ENCODE results near the gene BTBD9. TPM values are rescaled to one million over a fixed set of nuclear protein-coding genes. Genes with fewer than 3 reads are reported as not detected.

The BTBD9 gene
- total RNA-seq, 1 experiment from 2014 or later: 10.8 TPM

DNA sequence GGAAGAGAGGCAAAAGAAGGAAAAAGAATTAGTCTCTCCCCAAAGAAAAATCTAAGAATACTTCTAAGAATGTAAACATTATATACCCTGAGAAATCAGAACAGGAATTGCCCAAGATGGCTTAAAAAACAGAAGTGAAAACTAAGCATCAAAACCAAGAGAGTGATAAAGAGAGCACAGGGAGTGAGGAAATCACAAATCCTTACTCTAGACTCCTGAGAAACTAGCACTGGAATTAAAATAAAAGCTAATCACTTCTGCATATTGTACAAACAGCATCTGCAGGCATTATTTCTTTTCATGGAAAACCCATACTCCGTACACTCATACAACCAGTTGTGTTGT, 285.7 kb downstream of the BTBD9 start:
- H3K27me3 ChIP-seq (ENCODE audit: insufficient read depth, low read depth): no peaks in the 10 kb centered on the region
- no peak for TF ChIP-seq EZH2 (IDR thresholded peaks at IDR 0.05; ENCODE audit: low read depth)
- TF ChIP-seq, protein P1, sequence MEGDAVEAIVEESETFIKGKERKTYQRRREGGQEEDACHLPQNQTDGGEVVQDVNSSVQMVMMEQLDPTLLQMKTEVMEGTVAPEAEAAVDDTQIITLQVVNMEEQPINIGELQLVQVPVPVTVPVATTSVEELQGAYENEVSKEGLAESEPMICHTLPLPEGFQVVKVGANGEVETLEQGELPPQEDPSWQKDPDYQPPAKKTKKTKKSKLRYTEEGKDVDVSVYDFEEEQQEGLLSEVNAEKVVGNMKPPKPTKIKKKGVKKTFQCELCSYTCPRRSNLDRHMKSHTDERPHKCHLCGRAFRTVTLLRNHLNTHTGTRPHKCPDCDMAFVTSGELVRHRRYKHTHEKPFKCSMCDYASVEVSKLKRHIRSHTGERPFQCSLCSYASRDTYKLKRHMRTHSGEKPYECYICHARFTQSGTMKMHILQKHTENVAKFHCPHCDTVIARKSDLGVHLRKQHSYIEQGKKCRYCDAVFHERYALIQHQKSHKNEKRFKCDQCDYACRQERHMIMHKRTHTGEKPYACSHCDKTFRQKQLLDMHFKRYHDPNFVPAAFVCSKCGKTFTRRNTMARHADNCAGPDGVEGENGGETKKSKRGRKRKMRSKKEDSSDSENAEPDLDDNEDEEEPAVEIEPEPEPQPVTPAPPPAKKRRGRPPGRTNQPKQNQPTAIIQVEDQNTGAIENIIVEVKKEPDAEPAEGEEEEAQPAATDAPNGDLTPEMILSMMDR (conservative IDR thresholded peaks at IDR 0.05): no peak

DNA sequence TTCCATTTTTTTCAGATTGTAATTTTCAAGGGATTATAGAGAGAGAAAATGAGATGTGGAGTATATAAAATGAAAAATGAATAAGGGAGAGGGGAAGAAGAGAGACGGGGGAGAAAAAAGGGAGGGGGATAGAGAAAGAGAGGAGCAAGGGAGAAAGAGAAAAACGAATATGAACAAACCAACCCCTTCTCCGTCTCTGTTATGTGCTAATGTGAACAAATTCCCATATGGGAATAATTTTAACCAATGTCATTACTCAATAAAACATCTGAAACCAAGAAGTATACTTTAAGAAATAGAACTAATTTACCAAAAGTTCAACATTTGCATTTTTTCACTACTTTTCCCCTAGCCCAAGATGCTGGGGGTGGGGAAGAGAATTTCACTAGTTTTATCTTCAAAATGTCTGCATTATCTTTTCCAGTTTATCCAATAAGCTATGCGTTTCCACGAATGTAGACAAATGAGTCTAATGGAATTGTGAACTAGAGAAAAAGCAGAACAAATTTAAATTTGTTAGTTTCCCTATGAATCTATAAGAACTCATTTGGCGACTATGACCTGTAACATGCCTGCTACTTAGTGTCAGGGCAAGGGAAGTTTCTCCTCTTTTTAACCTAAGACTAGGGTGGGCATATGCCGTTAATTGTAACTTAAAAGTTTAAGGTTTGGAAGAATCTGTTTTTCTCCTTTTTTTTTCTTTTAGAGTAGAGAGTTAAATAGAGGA, 286.3 kb downstream of the BTBD9 start:
- no TSS peak for BruUV-seq (replicated peaks)
- H3K36me3 ChIP-seq (ENCODE audit: low read depth): no peaks in the 10 kb centered on the region
- no peaks in the 10 kb centered on the region for H4K20me1 ChIP-seq (ENCODE audit: insufficient read depth)
- H3F3A ChIP-seq (ENCODE audit: insufficient read depth, low read depth): no peaks in the 10 kb centered on the region
- no peaks in the 10 kb centered on the region for H3K9me3 ChIP-seq (ENCODE audit: insufficient read depth, low read depth)
- POLR2A ChIA-PET (ENCODE audit: unreplicated experiment): no interaction called here
- H3K79me2 ChIP-seq (ENCODE audit: low read depth): no peaks in the 10 kb centered on the region
- H3K4me3 ChIP-seq: no peak overlapping the region
- peaks cover 19% of the 10 kb centered on the region for H3K4me1 ChIP-seq (replicated peaks; ENCODE audit: insufficient read depth)
- CTCF ChIA-PET: no interaction called here
- no peaks in the 10 kb centered on the region for H3K9me2 ChIP-seq (ENCODE audit: insufficient read depth)
- no peak overlapping the region for H3K27ac ChIP-seq
- TF ChIP-seq, protein P1 (conservative IDR thresholded peaks at IDR 0.05): no peak
- no peak for TF ChIP-seq EZH2 (IDR thresholded peaks at IDR 0.05; ENCODE audit: low read depth)
- intact Hi-C loops (cut with micrococcal nuclease; ENCODE audit: unreplicated experiment): no loop called here
- H3K4me2 ChIP-seq: no peak overlapping the region
- H3K27me3 ChIP-seq (ENCODE audit: insufficient read depth, low read depth): no peaks in the 10 kb centered on the region
- no peak overlapping the region for H2AFZ ChIP-seq
- DNase-seq: no peak

More for the DNA sequence above, 285.7 kb downstream of the BTBD9 start:
- Histone ChIP-seq H3K4me3 (no peak overlapping the region), H3K9me3 (ENCODE audit: insufficient read depth, low read depth) (no peaks in the 10 kb centered on the region), H3K79me2 (ENCODE audit: low read depth) (no peaks in the 10 kb centered on the region), H3K4me1 (replicated peaks; ENCODE audit: insufficient read depth) (peaks cover 19% of the 10 kb centered on the region), H3K27ac (no peak overlapping the region), H4K20me1 (ENCODE audit: insufficient read depth) (no peaks in the 10 kb centered on the region), H3F3A (ENCODE audit: insufficient read depth, low read depth) (no peaks in the 10 kb centered on the region), H3K4me2 (no peak overlapping the region), H2AFZ (no peak overlapping the region), H3K36me3 (ENCODE audit: low read depth) (no peaks in the 10 kb centered on the region), H3K9me2 (ENCODE audit: insufficient read depth) (no peaks in the 10 kb centered on the region)
- intact Hi-C loops (cut with micrococcal nuclease; ENCODE audit: unreplicated experiment): no loop called here
- BruUV-seq (replicated peaks): no TSS peak
- ChIA-PET POLR2A (ENCODE audit: unreplicated experiment) (no interaction called here), CTCF (no interaction called here)
- no peak for DNase-seq

DNA sequence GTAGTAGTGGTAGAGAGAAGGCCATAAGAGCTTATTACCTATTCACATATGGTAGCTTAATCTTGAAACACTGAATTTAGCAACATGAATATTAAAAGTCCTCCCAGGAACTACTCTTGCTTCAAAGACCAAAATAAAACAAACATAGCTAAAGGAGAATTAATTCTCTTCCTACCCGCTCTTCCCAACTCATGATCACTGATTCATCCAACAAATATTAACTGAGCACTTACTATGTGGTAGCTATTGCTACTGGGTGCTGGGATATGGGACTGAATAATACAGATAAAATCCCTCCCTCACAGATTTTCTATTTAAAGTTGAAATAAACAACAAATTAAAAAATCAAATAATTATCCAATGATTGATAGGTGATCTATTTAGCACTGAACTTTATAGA, 287.1 kb downstream of the BTBD9 start:
- Histone ChIP-seq H3K4me2 (no peak overlapping the region), H3K79me2 (ENCODE audit: low read depth) (no peaks in the 10 kb centered on the region), H3K9me2 (ENCODE audit: insufficient read depth) (no peaks in the 10 kb centered on the region), H3F3A (ENCODE audit: insufficient read depth, low read depth) (no peaks in the 10 kb centered on the region), H3K36me3 (ENCODE audit: low read depth) (no peaks in the 10 kb centered on the region), H3K4me1 (replicated peaks; ENCODE audit: insufficient read depth) (peaks cover 19% of the 10 kb centered on the region), H2AFZ (no peak overlapping the region), H3K27ac (no peak overlapping the region), H4K20me1 (ENCODE audit: insufficient read depth) (no peaks in the 10 kb centered on the region), H3K27me3 (ENCODE audit: insufficient read depth, low read depth) (no peaks in the 10 kb centered on the region), H3K4me3 (no peak overlapping the region), H3K9me3 (ENCODE audit: insufficient read depth, low read depth) (no peaks in the 10 kb centered on the region)
- no TSS peak for BruUV-seq (replicated peaks)
- intact Hi-C loops (cut with micrococcal nuclease; ENCODE audit: unreplicated experiment): no loop called here
- DNase-seq: no peak
- ChIA-PET CTCF (no interaction called here), POLR2A (ENCODE audit: unreplicated experiment) (no interaction called here)
- TF ChIP-seq, protein P1 (conservative IDR thresholded peaks at IDR 0.05): no peak
- no peak for TF ChIP-seq EZH2 (IDR thresholded peaks at IDR 0.05; ENCODE audit: low read depth)

All from PC-9 (cell line).